ENCODE results near the gene BCL10.
A peak's percentile ranks its signal among the peaks of the same experiment; 100 is the strongest.

Gene BCL10

GRCh38 chr1:85300140-85300539, 23.7 kb upstream of the BCL10 start:
- H3K79me2 ChIP-seq (ENCODE audit: insufficient read depth, low read length): no peaks in the 10 kb centered on the region
- no peaks in the 10 kb centered on the region for H3K27me3 ChIP-seq (ENCODE audit: insufficient read depth, low read length, poor library complexity)
- H3K27ac ChIP-seq (ENCODE audit: low read length): no peak overlapping the region
- H3K4me3 ChIP-seq (ENCODE audit: low read depth in 1 of 2, low read length in 2 of 2): no peak overlapping the region
- TF ChIP-seq, protein P1, sequence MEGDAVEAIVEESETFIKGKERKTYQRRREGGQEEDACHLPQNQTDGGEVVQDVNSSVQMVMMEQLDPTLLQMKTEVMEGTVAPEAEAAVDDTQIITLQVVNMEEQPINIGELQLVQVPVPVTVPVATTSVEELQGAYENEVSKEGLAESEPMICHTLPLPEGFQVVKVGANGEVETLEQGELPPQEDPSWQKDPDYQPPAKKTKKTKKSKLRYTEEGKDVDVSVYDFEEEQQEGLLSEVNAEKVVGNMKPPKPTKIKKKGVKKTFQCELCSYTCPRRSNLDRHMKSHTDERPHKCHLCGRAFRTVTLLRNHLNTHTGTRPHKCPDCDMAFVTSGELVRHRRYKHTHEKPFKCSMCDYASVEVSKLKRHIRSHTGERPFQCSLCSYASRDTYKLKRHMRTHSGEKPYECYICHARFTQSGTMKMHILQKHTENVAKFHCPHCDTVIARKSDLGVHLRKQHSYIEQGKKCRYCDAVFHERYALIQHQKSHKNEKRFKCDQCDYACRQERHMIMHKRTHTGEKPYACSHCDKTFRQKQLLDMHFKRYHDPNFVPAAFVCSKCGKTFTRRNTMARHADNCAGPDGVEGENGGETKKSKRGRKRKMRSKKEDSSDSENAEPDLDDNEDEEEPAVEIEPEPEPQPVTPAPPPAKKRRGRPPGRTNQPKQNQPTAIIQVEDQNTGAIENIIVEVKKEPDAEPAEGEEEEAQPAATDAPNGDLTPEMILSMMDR (IDR thresholded peaks at IDR 0.05; ENCODE audit: borderline replicate concordance, extremely low read depth, low read length, poor library complexity, severe bottlenecking): no peak
- TF ChIP-seq EZH2 (IDR thresholded peaks at IDR 0.05; ENCODE audit: borderline replicate concordance, low read depth, low read length, severe bottlenecking): no peak
- no peak overlapping the region for H2AFZ ChIP-seq (ENCODE audit: low read depth, low read length)
- no peak for DNase-seq
- H3K9me3 ChIP-seq (ENCODE audit: insufficient read depth, low read length, severe bottlenecking): no peaks in the 10 kb centered on the region
- no peaks in the 10 kb centered on the region for H4K20me1 ChIP-seq (ENCODE audit: insufficient read depth, low read length)
- no peak for ATAC-seq (ENCODE audit: insufficient read depth, low read depth)
- H3K9ac ChIP-seq (ENCODE audit: low read depth, low read length): no peak overlapping the region
- no peak overlapping the region for H3K4me2 ChIP-seq (ENCODE audit: insufficient read depth, low read length)
- H3K36me3 ChIP-seq (ENCODE audit: insufficient read depth, low read length): no peaks in the 10 kb centered on the region
- H3K4me1 ChIP-seq (ENCODE audit: insufficient read depth, low read length): peaks cover 19% of the 10 kb centered on the region

DNA sequence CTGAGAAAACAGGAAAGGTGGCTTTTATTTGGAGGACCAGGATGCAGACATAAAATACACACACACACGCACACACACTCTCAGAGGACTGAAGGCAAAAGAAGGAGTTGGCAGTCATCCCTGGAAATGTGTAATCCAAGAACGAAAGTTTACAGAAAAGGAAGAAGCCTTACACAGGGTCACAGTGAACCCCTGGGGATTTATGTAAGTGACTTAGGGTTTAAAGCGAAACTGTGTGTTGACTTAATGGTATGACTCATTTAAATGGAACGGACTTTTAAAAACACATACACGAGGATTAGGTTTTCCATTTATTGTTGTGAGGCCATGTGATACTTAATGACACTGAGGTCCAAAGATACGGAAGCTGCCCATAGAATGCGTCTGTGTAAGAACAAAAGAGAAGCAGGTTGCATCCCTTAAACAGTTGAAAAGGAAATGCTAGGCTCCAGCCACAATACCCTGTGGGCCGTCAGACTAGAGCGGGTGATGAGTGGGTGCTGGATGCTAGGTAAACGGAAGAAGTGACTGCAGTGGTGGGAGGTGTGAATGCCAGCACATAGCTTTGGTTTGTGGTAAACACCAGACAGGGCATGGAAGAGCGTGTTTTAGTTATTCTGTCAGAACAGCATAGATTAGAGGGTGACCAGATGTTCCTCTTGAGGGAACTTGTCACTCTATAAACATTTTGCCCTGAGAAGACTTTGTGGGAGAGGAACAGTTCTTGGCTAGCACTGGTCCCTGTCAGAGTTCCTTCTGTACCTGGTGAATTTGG, 21.6 kb upstream of the BCL10 start:
- Histone ChIP-seq H3K36me3 (ENCODE audit: insufficient read depth, low read length) (no peaks in the 10 kb centered on the region), H3K79me2 (ENCODE audit: insufficient read depth, low read length) (no peaks in the 10 kb centered on the region), H3K9ac (ENCODE audit: low read depth, low read length) (no peak overlapping the region), H3K4me1 (ENCODE audit: insufficient read depth, low read length) (peaks cover 19% of the 10 kb centered on the region), H2AFZ (ENCODE audit: low read depth, low read length) (no peak overlapping the region), H3K27ac (ENCODE audit: low read length) (peak overlapping the region; percentile 26; the same call in 1 of the 2 replicates), H3K4me2 (ENCODE audit: insufficient read depth, low read length) (0 out of 2 replicates have a peak overlapping the region, but pooled peaks have one; percentile 13), H3K9me3 (ENCODE audit: insufficient read depth, low read length, severe bottlenecking) (no peaks in the 10 kb centered on the region), H3K4me3 (ENCODE audit: low read depth in 1 of 2, low read length in 2 of 2) (no peak overlapping the region), H3K27me3 (ENCODE audit: insufficient read depth, low read length, poor library complexity) (no peaks in the 10 kb centered on the region), H4K20me1 (ENCODE audit: insufficient read depth, low read length) (no peaks in the 10 kb centered on the region)
- TF ChIP-seq EZH2 (IDR thresholded peaks at IDR 0.05; ENCODE audit: borderline replicate concordance, low read depth, low read length, severe bottlenecking): no peak
- TF ChIP-seq, protein P1 (IDR thresholded peaks at IDR 0.05; ENCODE audit: borderline replicate concordance, extremely low read depth, low read length, poor library complexity, severe bottlenecking): no peak
- DNase-seq (peak; percentile 67), ATAC-seq (ENCODE audit: insufficient read depth, low read depth) (peak; percentile 97)

DNA sequence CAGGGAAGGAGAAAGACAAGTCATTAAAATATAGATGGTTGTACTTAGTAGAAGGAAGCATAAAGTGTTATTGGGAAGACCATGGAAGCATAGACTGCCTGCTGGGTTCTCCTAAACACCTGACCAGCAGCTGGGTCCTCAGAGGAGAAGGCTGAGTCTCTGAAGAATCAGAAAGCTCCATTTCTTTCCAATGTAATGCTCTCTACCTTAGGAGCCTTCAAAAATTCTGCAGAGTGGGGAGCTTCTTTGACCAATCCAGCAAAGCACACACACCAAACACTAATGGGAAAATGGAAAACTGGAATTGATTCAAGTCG, 21.1 kb upstream of the BCL10 start:
- H3K27me3 ChIP-seq (ENCODE audit: insufficient read depth, low read length, poor library complexity): no peaks in the 10 kb centered on the region
- H3K4me2 ChIP-seq (ENCODE audit: insufficient read depth, low read length): 0 out of 2 replicates have a peak overlapping the region, but pooled peaks have one; percentile 13
- H3K4me1 ChIP-seq (ENCODE audit: insufficient read depth, low read length): peaks cover 19% of the 10 kb centered on the region
- H3K4me3 ChIP-seq (ENCODE audit: low read depth in 1 of 2, low read length in 2 of 2): no peak overlapping the region
- no peak overlapping the region for H3K9ac ChIP-seq (ENCODE audit: low read depth, low read length)
- H3K27ac ChIP-seq (ENCODE audit: low read length): no peak overlapping the region; the same call in 1 of the 2 replicates
- DNase-seq: no peak
- no peaks in the 10 kb centered on the region for H3K9me3 ChIP-seq (ENCODE audit: insufficient read depth, low read length, severe bottlenecking)
- no peak for TF ChIP-seq EZH2 (IDR thresholded peaks at IDR 0.05; ENCODE audit: borderline replicate concordance, low read depth, low read length, severe bottlenecking)
- TF ChIP-seq, protein P1 (IDR thresholded peaks at IDR 0.05; ENCODE audit: borderline replicate concordance, extremely low read depth, low read length, poor library complexity, severe bottlenecking): no peak
- H3K36me3 ChIP-seq (ENCODE audit: insufficient read depth, low read length): no peaks in the 10 kb centered on the region
- no peaks in the 10 kb centered on the region for H3K79me2 ChIP-seq (ENCODE audit: insufficient read depth, low read length)
- no peaks in the 10 kb centered on the region for H4K20me1 ChIP-seq (ENCODE audit: insufficient read depth, low read length)
- no peak for ATAC-seq (ENCODE audit: insufficient read depth, low read depth)
- no peak overlapping the region for H2AFZ ChIP-seq (ENCODE audit: low read depth, low read length)
